GM23248 (cell line): ENCODE measurements around the gene UBE2B. TPM values are rescaled to one million over a fixed set of nuclear protein-coding genes. Genes with fewer than 3 reads are reported as not detected.
"Not testable (repeated sequence)": the region's sequence is repeated elsewhere in the genome, so short reads cannot be mapped to it uniquely, and the experiment has no call there.

ENCODE experiments used
- DNase-seq: peaks from one replicate; pipeline ENCODE4 v3.0.0-alpha.2; 2015
- H2AFZ ChIP-seq: fragments of 200-600 bp; sonication (generic); 2 replicates; pipeline ENCODE4 v1.6.1; 2016; ENCODE audit warnings: antibody characterized with exemption
- H3F3A ChIP-seq: fragments of 200-600 bp; sonication (generic); 2 replicates; pipeline ENCODE4 v1.6.1; 2016; ENCODE audit warnings: mild to moderate bottlenecking, antibody characterized with exemption, mixed run types; ENCODE audit not compliant: insufficient read depth
- H3K27ac ChIP-seq: fragments of 200-600 bp; sonication (generic); 2 replicates; pipeline ENCODE4 v1.5.1; 2016; ENCODE audit warnings: mild to moderate bottlenecking
- H3K27me3 ChIP-seq: fragments of 200-600 bp; sonication (generic); replicated peaks from 2 replicates; pipeline ENCODE4 v1.6.1; 2016; ENCODE audit warnings: mild to moderate bottlenecking; ENCODE audit not compliant: insufficient read depth
- H3K36me3 ChIP-seq: fragments of 200-600 bp; sonication (generic); 2 replicates; pipeline ENCODE4 v1.6.1; 2016; ENCODE audit warnings: low read depth, mild to moderate bottlenecking
- H3K4me1 ChIP-seq: fragments of 200-600 bp; sonication (generic); 2 replicates; pipeline ENCODE4 v1.6.1; 2016; ENCODE audit warnings: mild to moderate bottlenecking; ENCODE audit not compliant: insufficient read depth
- H3K4me2 ChIP-seq: fragments of 200-600 bp; sonication (generic); one replicate; pipeline ENCODE4 v1.6.1; 2016; ENCODE audit warnings: mild to moderate bottlenecking; ENCODE audit not compliant: unreplicated experiment
- H3K4me3 ChIP-seq: fragments of 200-600 bp; sonication (generic); 2 replicates; pipeline ENCODE4 v1.5.1; 2016; ENCODE audit warnings: mild to moderate bottlenecking
- H3K79me2 ChIP-seq: fragments of 200-600 bp; sonication (generic); 2 replicates; pipeline ENCODE4 v1.6.1; 2016; ENCODE audit warnings: mild to moderate bottlenecking; ENCODE audit not compliant: insufficient read depth
- H3K9ac ChIP-seq: fragments of 200-600 bp; sonication (generic); 2 replicates; pipeline ENCODE4 v1.6.1; 2016; ENCODE audit warnings: mild to moderate bottlenecking
- H3K9me2 ChIP-seq: fragments of 200-600 bp; sonication (generic); 2 replicates; pipeline ENCODE4 v1.6.1; 2016; ENCODE audit warnings: mixed run types, mild to moderate bottlenecking, moderate library complexity; ENCODE audit not compliant: insufficient read depth
- H3K9me3 ChIP-seq: fragments of 200-600 bp; sonication (generic); one replicate; pipeline ENCODE4 v1.6.1; 2017; ENCODE audit warnings: low read depth
- H4K20me1 ChIP-seq: fragments of 200-600 bp; sonication (generic); 2 replicates; pipeline ENCODE4 v1.6.0; 2016; ENCODE audit not compliant: insufficient read depth
- EZH2 ChIP-seq: fragments of 200-600 bp; sonication (generic); IDR thresholded peaks from 2 replicates; pipeline ENCODE4 v1.6.1; 2018; ENCODE audit warnings: antibody characterized with exemption, mild to moderate bottlenecking; ENCODE audit not compliant: insufficient read depth, poor library complexity, severe bottlenecking
- EZH2phosphoT487 ChIP-seq: fragments of 200-600 bp; sonication (generic); IDR thresholded peaks from 2 replicates; pipeline ENCODE4 v1.6.1; 2018; ENCODE audit warnings: antibody characterized with exemption, moderate library complexity, mild to moderate bottlenecking, low read depth; ENCODE audit not compliant: insufficient read depth
- WGBS, 2 experiments: methylation state at CpG; one replicate each; pipeline ENCODE4 v1.1.6; 2015 to 2017; ENCODE audit warnings: low lambda C conversion rate in 2 of 2, low coverage in 1 of 2; ENCODE audit errors: missing lambda C conversion rate in 2 of 2; 5-methylcytosine and 5-hydroxymethylcytosine counted together
- in situ Hi-C: fragments of 300-500 bp; cut with MboI; formaldehyde crosslinking; loops from 2 replicates; pipeline ENCODE4 v1.15.0; 2020
- polyA plus RNA-seq: library from polyadenylated mRNA; unstranded; fragments of >200 nt; fragmentation: Nextera tagmentation; extraction: Ambion mirVana; gene quantifications from 2 replicates; pipeline ENCODE4 v1.2.1, GENCODE V29; 2016
- total RNA-seq: library from RNA; depleted of rRNA; stranded (reverse); fragments of >200 nt; shearing (Covaris generic); gene quantifications from 2 replicates; pipeline ENCODE4 v1.2.3, GENCODE V29; 2014

Gene UBE2B
- total and polyA plus RNA-seq, 2 experiments from 2014 or later: 21.7 to 376 TPM

GRCh38 chr5:134380346-134380745 lies 9.0 kb downstream of the UBE2B start:
- Histone ChIP-seq H3K9me2 (no peaks in the 10 kb centered on the region), H3K4me3 (no peak overlapping the region), H2AFZ (no peak overlapping the region), H3K36me3 (peaks cover 76% of the 10 kb centered on the region), H3K9me3 (no peaks in the 10 kb centered on the region), H3K27ac (no peak overlapping the region), H3K27me3 (no peaks in the 10 kb centered on the region), H4K20me1 (peaks cover 4% of the 10 kb centered on the region; the same call in 1 of the 2 replicates), H3F3A (peaks cover 22% of the 10 kb centered on the region; the same call in 1 of the 2 replicates), H3K79me2 (peaks cover 99% of the 10 kb centered on the region), H3K4me2 (no peak overlapping the region), H3K4me1 (no peaks in the 10 kb centered on the region), H3K9ac (no peak overlapping the region)
- 87 to 91% methylated on average over 5 of the region's 5 CpGs for WGBS, 2 experiments
- no peak for DNase-seq
- no peak for TF ChIP-seq EZH2
- no peak for TF ChIP-seq EZH2phosphoT487
- in situ Hi-C loops: no loop called here

GRCh38 chr5:134382204-134382603 lies 10.8 kb downstream of the UBE2B start:
- H3K4me2 ChIP-seq, H4K20me1 ChIP-seq, in situ Hi-C loops, H3K27ac ChIP-seq, H3K9me2 ChIP-seq, H2AFZ ChIP-seq, H3K9ac ChIP-seq, H3K27me3 ChIP-seq, DNase-seq, H3K4me1 ChIP-seq, H3K4me3 ChIP-seq, H3K9me3 ChIP-seq: not testable (repeated sequence)
- 95 to 98% methylated on average over 2 of the region's 2 CpGs for WGBS, 2 experiments
- peaks cover 97% of the 10 kb centered on the region for H3K79me2 ChIP-seq
- peaks cover 74% of the 10 kb centered on the region for H3K36me3 ChIP-seq
- H3F3A ChIP-seq: peaks cover 18% of the 10 kb centered on the region; the same call in 1 of the 2 replicates

GRCh38 chr5:134383980-134384697 lies 12.8 kb downstream of the UBE2B start:
- Histone ChIP-seq H3K9me3 (no peaks in the 10 kb centered on the region), H3K9me2 (no peaks in the 10 kb centered on the region), H3K9ac (no peak overlapping the region), H3K27ac (no peak overlapping the region), H3K4me2 (no peak overlapping the region), H3F3A (peaks cover 16% of the 10 kb centered on the region; the same call in 1 of the 2 replicates), H3K36me3 (peaks cover 76% of the 10 kb centered on the region), H4K20me1 (peaks cover 4% of the 10 kb centered on the region; the same call in 1 of the 2 replicates), H3K4me1 (no peaks in the 10 kb centered on the region), H3K27me3 (no peaks in the 10 kb centered on the region), H2AFZ (no peak overlapping the region), H3K79me2 (peaks cover 90% of the 10 kb centered on the region), H3K4me3 (no peak overlapping the region)
- no peak for TF ChIP-seq EZH2phosphoT487
- TF ChIP-seq EZH2: no peak
- 79 to 87% methylated on average over 4 of the region's 4 CpGs for WGBS, 2 experiments
- in situ Hi-C loops: no loop called here
- DNase-seq: no peak

- H3K36me3 ChIP-seq: peaks cover 79% of the 10 kb centered on the region
- in situ Hi-C loops: no loop called here
- no peak overlapping the region for H3K9ac ChIP-seq
- no peak for DNase-seq
- peaks cover 29% of the 10 kb centered on the region for H3F3A ChIP-seq
- H3K9me3 ChIP-seq: no peaks in the 10 kb centered on the region
- H3K27me3 ChIP-seq: no peaks in the 10 kb centered on the region
- no peak overlapping the region for H3K4me2 ChIP-seq
- no peak overlapping the region for H3K4me3 ChIP-seq
- H3K79me2 ChIP-seq: peaks cover 74% of the 10 kb centered on the region
- TF ChIP-seq EZH2phosphoT487: no peak
- no peak for TF ChIP-seq EZH2
- no peaks in the 10 kb centered on the region for H4K20me1 ChIP-seq
- no peaks in the 10 kb centered on the region for H3K4me1 ChIP-seq
- H3K9me2 ChIP-seq: no peaks in the 10 kb centered on the region
- no peak overlapping the region for H3K27ac ChIP-seq
- no peak overlapping the region for H2AFZ ChIP-seq
- 92 to 100% methylated on average over 1 of the region's 1 CpG for WGBS, 2 experiments
These were observed 16.1 kb downstream of the UBE2B start for GRCh38 chr5:134387443-134387842.

GRCh38 chr5:134392301-134392700 lies 20.9 kb downstream of the UBE2B start:
- peaks cover 49% of the 10 kb centered on the region for H3F3A ChIP-seq
- H3K4me3 ChIP-seq: no peak overlapping the region
- H3K36me3 ChIP-seq: peaks cover 78% of the 10 kb centered on the region
- in situ Hi-C loops: no loop called here
- WGBS, 2 experiments: 69 to 76% methylated on average over 2 of the region's 2 CpGs
- H3K9me3 ChIP-seq: no peaks in the 10 kb centered on the region
- H2AFZ ChIP-seq: no peak overlapping the region
- TF ChIP-seq EZH2phosphoT487 (no peak), EZH2 (no peak)
- no peak overlapping the region for H3K27ac ChIP-seq
- H3K79me2 ChIP-seq: peaks cover 37% of the 10 kb centered on the region
- H4K20me1 ChIP-seq: no peaks in the 10 kb centered on the region
- no peaks in the 10 kb centered on the region for H3K9me2 ChIP-seq
- DNase-seq: no peak
- no peaks in the 10 kb centered on the region for H3K4me1 ChIP-seq
- no peaks in the 10 kb centered on the region for H3K27me3 ChIP-seq
- no peak overlapping the region for H3K9ac ChIP-seq
- no peak overlapping the region for H3K4me2 ChIP-seq
